IPS-20b (cell line): Measurements from ENCODE around the gene A2M.

Experiments used
- H3K27ac ChIP-seq: one replicate; pipeline ENCODE4 v1.5.1; 2013; ENCODE audit warnings: low read length
- H3K27me3 ChIP-seq: 2 replicates; pipeline ENCODE4 v1.6.1; 2013; ENCODE audit warnings: mild to moderate bottlenecking, low read length, inconsistent platforms; ENCODE audit not compliant: insufficient read depth
- H3K36me3 ChIP-seq: 2 replicates; pipeline ENCODE4 v1.6.1; 2013; ENCODE audit warnings: low read depth, mild to moderate bottlenecking, inconsistent platforms, low read length, moderate library complexity; ENCODE audit not compliant: insufficient read depth
- H3K4me1 ChIP-seq: 2 replicates; pipeline ENCODE4 v1.6.1; 2013; ENCODE audit warnings: mild to moderate bottlenecking, control low read depth, inconsistent platforms, low read length, moderate library complexity; ENCODE audit not compliant: insufficient read depth
- H3K4me3 ChIP-seq: 2 replicates; pipeline ENCODE4 v1.5.1; 2013; ENCODE audit warnings: mild to moderate bottlenecking, low read length, inconsistent platforms
- H3K9ac ChIP-seq: 2 replicates; pipeline ENCODE4 v1.6.1; 2013; ENCODE audit warnings: low read depth, mild to moderate bottlenecking, inconsistent platforms, low read length, moderate library complexity
- H3K9me3 ChIP-seq: 2 replicates; pipeline ENCODE4 v1.6.1; 2013; ENCODE audit warnings: mild to moderate bottlenecking, low read depth, low read length, inconsistent platforms; ENCODE audit not compliant: insufficient read depth

Gene A2M

GRCh38 chr12:9104767-9105423 is 10.8 kb downstream of the A2M start:
- no peak overlapping the region for H3K27ac ChIP-seq
- no peak overlapping the region for H3K9ac ChIP-seq
- no peaks in the 10 kb centered on the region for H3K36me3 ChIP-seq
- no peak overlapping the region for H3K4me3 ChIP-seq
- H3K27me3 ChIP-seq, result no peaks in the 10 kb centered on the region
- no peaks in the 10 kb centered on the region for H3K9me3 ChIP-seq
- no peaks in the 10 kb centered on the region for H3K4me1 ChIP-seq

GRCh38 chr12:9104087-9104486 is 11.6 kb downstream of the A2M start:
- Histone ChIP-seq H3K27ac (no peak overlapping the region), H3K27me3 (no peaks in the 10 kb centered on the region), H3K4me1 (no peaks in the 10 kb centered on the region), H3K9ac (no peak overlapping the region), H3K36me3 (no peaks in the 10 kb centered on the region), H3K4me3 (no peak overlapping the region), H3K9me3 (no peaks in the 10 kb centered on the region)

GRCh38 chr12:9103050-9103849 is 12.5 kb downstream of the A2M start:
- H3K4me3 ChIP-seq, result no peak overlapping the region
- H3K27ac ChIP-seq, result no peak overlapping the region

GRCh38 chr12:9101018-9101687 is 14.6 kb downstream of the A2M start:
- Histone ChIP-seq H3K36me3 (no peaks in the 10 kb centered on the region), H3K4me1 (no peaks in the 10 kb centered on the region), H3K27ac (no peak overlapping the region)

More at GRCh38 chr12:9103050-9103849, 12.5 kb downstream of the A2M start:
- no peaks in the 10 kb centered on the region for H3K36me3 ChIP-seq
- H3K27me3 ChIP-seq, result no peaks in the 10 kb centered on the region
- H3K4me1 ChIP-seq, result no peaks in the 10 kb centered on the region
- H3K9ac ChIP-seq, result no peak overlapping the region
- H3K9me3 ChIP-seq, result no peaks in the 10 kb centered on the region

GRCh38 chr12:9099552-9100190 is 16.0 kb downstream of the A2M start:
- H3K9ac ChIP-seq, result no peak overlapping the region
- no peaks in the 10 kb centered on the region for H3K27me3 ChIP-seq
- H3K9me3 ChIP-seq, result no peaks in the 10 kb centered on the region
- no peak overlapping the region for H3K27ac ChIP-seq
- no peak overlapping the region for H3K4me3 ChIP-seq
- no peaks in the 10 kb centered on the region for H3K36me3 ChIP-seq
- no peaks in the 10 kb centered on the region for H3K4me1 ChIP-seq

More at GRCh38 chr12:9101018-9101687, 14.6 kb downstream of the A2M start:
- Histone ChIP-seq H3K27me3 (no peaks in the 10 kb centered on the region), H3K9ac (no peak overlapping the region), H3K9me3 (no peaks in the 10 kb centered on the region), H3K4me3 (no peak overlapping the region)

GRCh38 chr12:9098463-9099026 is 17.2 kb downstream of the A2M start:
- Histone ChIP-seq H3K9ac (no peak overlapping the region), H3K4me3 (no peak overlapping the region), H3K27me3 (no peaks in the 10 kb centered on the region), H3K36me3 (no peaks in the 10 kb centered on the region), H3K4me1 (no peaks in the 10 kb centered on the region), H3K9me3 (no peaks in the 10 kb centered on the region), H3K27ac (no peak overlapping the region)

- no peak overlapping the region for H3K9ac ChIP-seq
- H3K4me1 ChIP-seq, result no peaks in the 10 kb centered on the region
These were observed 17.6 kb downstream of the A2M start for GRCh38 chr12:9098115-9098452.

GRCh38 chr12:9096563-9097176 is 19.0 kb downstream of the A2M start:
- H3K4me3 ChIP-seq, result no peak overlapping the region
- no peak overlapping the region for H3K27ac ChIP-seq
- H3K9ac ChIP-seq, result no peak overlapping the region
- no peaks in the 10 kb centered on the region for H3K36me3 ChIP-seq
- H3K9me3 ChIP-seq, result no peaks in the 10 kb centered on the region
- H3K4me1 ChIP-seq, result no peaks in the 10 kb centered on the region
- H3K27me3 ChIP-seq, result no peaks in the 10 kb centered on the region

More at GRCh38 chr12:9098115-9098452, 17.6 kb downstream of the A2M start:
- H3K4me3 ChIP-seq, result no peak overlapping the region
- H3K9me3 ChIP-seq, result no peaks in the 10 kb centered on the region
- no peaks in the 10 kb centered on the region for H3K36me3 ChIP-seq
- H3K27ac ChIP-seq, result no peak overlapping the region
- H3K27me3 ChIP-seq, result no peaks in the 10 kb centered on the region

GRCh38 chr12:9095322-9095721 is 20.4 kb downstream of the A2M start:
- no peaks in the 10 kb centered on the region for H3K9me3 ChIP-seq
- H3K36me3 ChIP-seq, result no peaks in the 10 kb centered on the region
- no peak overlapping the region for H3K27ac ChIP-seq
- no peaks in the 10 kb centered on the region for H3K27me3 ChIP-seq
- H3K4me3 ChIP-seq, result no peak overlapping the region
- H3K4me1 ChIP-seq, result no peaks in the 10 kb centered on the region
- H3K9ac ChIP-seq, result no peak overlapping the region

GRCh38 chr12:9094512-9095206 is 21.1 kb downstream of the A2M start:
- H3K4me1 ChIP-seq, result no peaks in the 10 kb centered on the region
- H3K9me3 ChIP-seq, result no peaks in the 10 kb centered on the region
- H3K27me3 ChIP-seq, result no peaks in the 10 kb centered on the region

More at GRCh38 chr12:9094512-9095206, 21.1 kb downstream of the A2M start:
- Histone ChIP-seq H3K27ac (no peak overlapping the region), H3K9ac (no peak overlapping the region), H3K36me3 (no peaks in the 10 kb centered on the region), H3K4me3 (no peak overlapping the region)
